HCT116 (cell line): ENCODE data around the gene SALL4. TPM values are rescaled to one million over a fixed set of nuclear protein-coding genes. Genes with fewer than 3 reads are reported as not detected.

Experiments
- ATAC-seq: fragments of 200-7000 bp; cut with Tn5 transposase; 2 replicates; pipeline ENCODE4 v1.9.1; 2020; ENCODE audit warnings: mild to moderate bottlenecking, moderate library complexity
- BruUV-seq: library from RNA; stranded (reverse); fragments of 400-500 nt; replicated peaks from 2 replicates; lab custom pipeline; 2021; lab: Mats Ljungman, UMichigan
- CTCF ChIA-PET: fragments of 300-600 bp; sonication (Branson Sonifier 250); formaldehyde crosslinking; loops from one replicate; lab custom pipeline; 2021; ENCODE audit warnings: antibody characterized with exemption; lab: Charles Lee
- POLR2A ChIA-PET: fragments of 300-600, 350-600 bp; sonication (Branson Sonifier 250); formaldehyde crosslinking; loops from one replicate; lab custom pipeline; 2021; ENCODE audit warnings: antibody characterized with exemption; lab: Charles Lee
- RAD21 ChIA-PET, 2 experiments: fragments of 300-600 bp; sonication (Branson Sonifier 250); formaldehyde crosslinking; loops; one replicate each; lab custom pipeline; 2023; ENCODE audit warnings: low total read pairs in 2 of 2; ENCODE audit not compliant: uncharacterized antibody in 2 of 2, unreplicated experiment in 2 of 2, low non-redundant PET in 1 of 2; lab: Charles Lee
- DNase-seq: peaks from one replicate; pipeline ENCODE4 v3.0.0-alpha.2; 2010; ENCODE audit warnings: low read depth, low spot score
- H2AFZ ChIP-seq: fragments of 200-600 bp; shearing (Covaris generic), sonication (generic); 2 replicates; pipeline ENCODE4 v1.6.1; 2017; ENCODE audit warnings: low read depth, mixed run types, mixed read lengths, antibody characterized with exemption, low read length; ENCODE audit not compliant: poor library complexity, severe bottlenecking
- H3K27ac ChIP-seq: 2 replicates; pipeline ENCODE4 v1.5.1; 2012; ENCODE audit warnings: low read depth, low read length
- H3K27me3 ChIP-seq: fragments of 200-600 bp; sonication (generic); 2 replicates; pipeline ENCODE4 v1.6.1; 2016; ENCODE audit warnings: mixed run types, low read length, mixed read lengths; ENCODE audit not compliant: insufficient read depth
- H3K36me3 ChIP-seq, 2 experiments: fragments of 200-500 bp in 1 of 2; fragments of 200-600 bp in 1 of 2; sonication (Bioruptor generic) in 1 of 2; sonication (generic) in 1 of 2; 2 replicates each; pipeline versions ENCODE4 v1.5.1 to v1.6.1; 2014 to 2016; ENCODE audit warnings: low read length in 2 of 2, inconsistent platforms in 1 of 2, mixed read lengths in 1 of 2, mixed run types in 1 of 2; ENCODE audit not compliant: insufficient read depth in 2 of 2, control insufficient read depth in 1 of 2
- H3K4me1 ChIP-seq, 2 experiments: fragments of 200-600 bp in 1 of 2; sonication (generic) in 1 of 2; 2 replicates each; pipeline versions ENCODE4 v1.5.1 to v1.6.1; 2012 to 2017; ENCODE audit warnings: low read length in 2 of 2, inconsistent platforms in 1 of 2, mild to moderate bottlenecking in 1 of 2, mixed read lengths in 1 of 2, mixed run types in 1 of 2, moderate library complexity in 1 of 2; ENCODE audit not compliant: insufficient read depth in 2 of 2, control insufficient read depth in 1 of 2
- H3K4me2 ChIP-seq: fragments of 200-600 bp; sonication (generic); 2 replicates; pipeline ENCODE4 v1.6.1; 2017; ENCODE audit warnings: mixed run types, low read length, mixed read lengths
- H3K4me3 ChIP-seq, 2 experiments: fragments of 200-600 bp in 1 of 2; sonication (generic) in 1 of 2; replicated peaks in 1 of 2; 2 replicates each; pipeline ENCODE4 v1.5.1; 2011 to 2016; ENCODE audit warnings: low read length in 2 of 2, control low read depth in 1 of 2, low read depth in 1 of 2, mild to moderate bottlenecking in 1 of 2, mixed read lengths in 1 of 2, mixed run types in 1 of 2
- H3K79me2 ChIP-seq: fragments of 200-600 bp; sonication (generic); 2 replicates; pipeline ENCODE4 v1.6.1; 2017; ENCODE audit warnings: mild to moderate bottlenecking, mixed run types, low read length, moderate library complexity, mixed read lengths; ENCODE audit not compliant: insufficient read depth
- H3K9ac ChIP-seq: fragments of 200-600 bp; sonication (generic); 2 replicates; pipeline ENCODE4 v1.6.1; 2016; ENCODE audit warnings: low read length, mixed read lengths
- H3K9me2 ChIP-seq: fragments of 200-600 bp; sonication (generic), shearing (Covaris generic); 2 replicates; pipeline ENCODE4 v1.6.1; 2017; ENCODE audit warnings: mixed run types, mild to moderate bottlenecking, moderate library complexity; ENCODE audit not compliant: insufficient read depth
- H3K9me3 ChIP-seq, 2 experiments: fragments of 200-500 bp in 1 of 2; fragments of 200-600 bp in 1 of 2; sonication (Bioruptor generic) in 1 of 2; sonication (generic) in 1 of 2; 2 replicates each; pipeline ENCODE4 v1.6.1; 2014 to 2017; ENCODE audit warnings: low read length in 2 of 2, mixed read lengths in 2 of 2, inconsistent platforms in 1 of 2, low read depth in 1 of 2, mild to moderate bottlenecking in 1 of 2, mixed run types in 1 of 2, moderate library complexity in 1 of 2; ENCODE audit not compliant: control insufficient read depth in 1 of 2, insufficient read depth in 1 of 2
- H4K20me1 ChIP-seq: fragments of 200-600 bp; sonication (generic), shearing (Covaris generic); 2 replicates; pipeline ENCODE4 v1.6.1; 2017; ENCODE audit warnings: mixed run types, mild to moderate bottlenecking, moderate library complexity; ENCODE audit not compliant: insufficient read depth
- CBX3 ChIP-seq: IDR thresholded peaks from 2 replicates; pipeline ENCODE4 v1.6.1; 2012; ENCODE audit warnings: low read depth
- CEBPB ChIP-seq: IDR thresholded peaks from 2 replicates; pipeline ENCODE4 v1.6.1; 2012; ENCODE audit warnings: low read depth
- EGR1 ChIP-seq: IDR thresholded peaks from 2 replicates; pipeline ENCODE4 v1.6.1; 2012; ENCODE audit warnings: low read depth
- ELF1 ChIP-seq: IDR thresholded peaks from 2 replicates; pipeline ENCODE4 v1.6.1; 2012; ENCODE audit warnings: low read depth, borderline replicate concordance
- EZH2 ChIP-seq: fragments of 200-600 bp; sonication (generic); IDR thresholded peaks from 2 replicates; pipeline ENCODE4 v1.6.1; 2017; ENCODE audit warnings: antibody characterized with exemption, mixed run types
- EZH2phosphoT487 ChIP-seq: fragments of 200-600 bp; IDR thresholded peaks from 2 replicates; pipeline ENCODE4 v1.6.1; 2018; ENCODE audit warnings: antibody characterized with exemption, borderline replicate concordance
- FOSL1 ChIP-seq: IDR thresholded peaks from 2 replicates; pipeline ENCODE4 v1.6.1; 2012; ENCODE audit warnings: low read depth
- JUND ChIP-seq: IDR thresholded peaks from 2 replicates; pipeline ENCODE4 v1.6.1; 2012
- POLR2A ChIP-seq: IDR thresholded peaks from 2 replicates; pipeline ENCODE4 v1.7.0; 2011; ENCODE audit warnings: borderline replicate concordance; ENCODE audit not compliant: insufficient read depth, insufficient read length; ENCODE audit errors: extremely low read depth
- POLR2AphosphoS5 ChIP-seq: IDR thresholded peaks from 2 replicates; pipeline ENCODE4 v1.6.1; 2011; ENCODE audit warnings: mild to moderate bottlenecking, low read depth, low read length, moderate library complexity
- RAD21 ChIP-seq: IDR thresholded peaks from 2 replicates; pipeline ENCODE4 v1.6.1; 2012; ENCODE audit warnings: low read depth, mild to moderate bottlenecking
- SIN3A ChIP-seq: IDR thresholded peaks from 2 replicates; pipeline ENCODE4 v1.6.1; 2012; ENCODE audit warnings: low read depth
- SP1 ChIP-seq: IDR thresholded peaks from 2 replicates; pipeline ENCODE4 v1.6.1; 2012; ENCODE audit warnings: low read depth
- SRF ChIP-seq: IDR thresholded peaks from 2 replicates; pipeline ENCODE4 v1.6.1; 2012; ENCODE audit warnings: low read depth
- TCF7L2 ChIP-seq: IDR thresholded peaks from 2 replicates; pipeline ENCODE4 v1.7.0; 2011; ENCODE audit warnings: borderline replicate concordance, inconsistent platforms; ENCODE audit not compliant: insufficient read depth, insufficient read length; ENCODE audit errors: extremely low read depth
- YY1 ChIP-seq: IDR thresholded peaks from 2 replicates; pipeline ENCODE4 v1.6.1; 2011; ENCODE audit warnings: low read length, low read depth, moderate library complexity, mild to moderate bottlenecking; ENCODE audit not compliant: insufficient replicate concordance; ENCODE audit errors: extremely low read depth
- ZFX ChIP-seq: fragments of 450-650 bp; IDR thresholded peaks from 2 replicates; pipeline ENCODE4 v1.6.1; 2017
- ZNF274 ChIP-seq: fragments of 200-500 bp; sonication (Bioruptor generic); IDR thresholded peaks from 2 replicates; pipeline ENCODE4 v1.6.1; 2014; ENCODE audit warnings: mild to moderate bottlenecking, low read depth, low read length, inconsistent platforms
- intact Hi-C: fragments of 100-400 bp; cut with micrococcal nuclease; formaldehyde crosslinking; loops from 2 replicates; pipeline ENCODE4 v1.10.0; 2022
- total RNA-seq: library from RNA; stranded (reverse); gene quantifications from one replicate; pipeline ENCODE4 v1.2.1, GENCODE V29; 2021; ENCODE audit not compliant: unreplicated experiment
- TF ChIP-seq, protein P1 (sequence below): IDR thresholded peaks from 2 replicates; pipeline ENCODE4 v1.6.1; 2011; ENCODE audit warnings: mild to moderate bottlenecking, low read length, moderate library complexity; ENCODE audit not compliant: insufficient replicate concordance; ENCODE audit errors: extremely low read depth
- TF ChIP-seq, protein P2 (sequence below): IDR thresholded peaks from 2 replicates; pipeline ENCODE4 v1.6.1; 2012
- TF ChIP-seq, protein P3 (sequence below): IDR thresholded peaks from 2 replicates; pipeline ENCODE4 v1.6.1; 2012
- TF ChIP-seq, protein P4 (sequence below), 3 experiments: fragments of 200-600 bp in 1 of 3; sonication (generic) in 1 of 3; IDR thresholded peaks in 2 of 3; conservative IDR thresholded peaks in 1 of 3; 2 replicates each; pipeline ENCODE4 v1.5.1; 2012 to 2017; ENCODE audit warnings: low read depth in 2 of 3, low read length in 2 of 3, antibody characterized with exemption in 1 of 3, borderline replicate concordance in 1 of 3, control low read depth in 1 of 3, mild to moderate bottlenecking in 1 of 3, mixed read lengths in 1 of 3, mixed run types in 1 of 3, moderate library complexity in 1 of 3; ENCODE audit not compliant: insufficient read depth in 1 of 3

Gene SALL4
- total RNA-seq, 1 experiment from 2014 or later, result 1.9 TPM

DNA sequence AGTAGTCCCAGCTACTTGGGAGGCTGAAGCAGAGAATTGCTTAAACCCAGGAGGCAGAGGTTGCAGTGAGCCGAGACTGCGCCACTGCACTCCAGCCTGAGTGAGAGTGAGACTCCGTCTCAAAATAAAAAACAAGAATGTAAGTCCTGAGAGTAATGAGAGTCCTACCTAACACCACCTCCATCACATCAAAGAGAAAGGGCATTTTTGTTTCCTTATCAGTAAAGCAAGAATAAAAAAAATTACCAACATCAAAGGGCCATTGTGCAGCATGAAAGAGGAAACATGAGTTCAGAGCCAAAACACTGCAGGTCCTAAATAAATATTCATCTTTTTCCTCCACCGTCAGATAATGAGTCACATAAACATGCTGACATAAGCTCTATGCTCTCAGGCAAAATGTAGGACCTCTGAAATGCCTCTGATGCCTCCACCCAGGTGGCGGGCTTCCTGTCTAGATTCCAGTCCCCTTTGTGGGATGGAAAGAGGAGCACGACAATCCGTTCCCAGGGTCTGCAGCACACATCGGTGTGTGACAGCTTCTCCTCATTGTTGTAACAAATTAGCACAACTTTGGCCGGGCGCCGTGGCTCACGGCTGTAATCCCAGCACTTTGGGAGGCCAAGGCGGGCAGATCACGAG, 41.3 kb downstream of the SALL4 start:
- peaks cover 47 to 75% of the 10 kb centered on the region in 2 experiments for H3K4me1 ChIP-seq
- BruUV-seq, result no TSS peak
- CTCF ChIA-PET, result no interaction called here
- peak overlapping the region; percentile 51 for H3K27ac ChIP-seq
- peak overlapping the region; percentile 40 for H2AFZ ChIP-seq
- H3K9me3 ChIP-seq, result no peaks in the 10 kb centered on the region
- DNase-seq (no peak), ATAC-seq (peak; percentile 58)
- peak overlapping the region; percentile 37 for H3K9ac ChIP-seq
- H3K27me3 ChIP-seq, result no peaks in the 10 kb centered on the region
- H3K36me3 ChIP-seq, result no peaks in the 10 kb centered on the region
- intact Hi-C loops, result no loop called here
- H3K9me2 ChIP-seq, result no peaks in the 10 kb centered on the region
- H3K4me2 ChIP-seq, result peak overlapping the region; percentile 52
- no peaks in the 10 kb centered on the region for H4K20me1 ChIP-seq
- H3K79me2 ChIP-seq, result no peaks in the 10 kb centered on the region; the same call in 1 of the 2 replicates
- RAD21 ChIA-PET, result no interaction called here
- 0 out of 4 replicates have a peak overlapping the region, but pooled peaks of 1 of the 2 experiments have one; percentile 16 for H3K4me3 ChIP-seq
- POLR2A ChIA-PET, result interaction anchor here (1.3 to 2.7 kb wide), 2 partner anchors 11 to 118 kb away, joined by 3 to 15 read pairs; no protein-coding TSS in a partner anchor
- TF ChIP-seq SRF, result no peak
- TF ChIP-seq JUND, result peak; percentile 59
- no peak for TF ChIP-seq RAD21
- TF ChIP-seq, protein P1, sequence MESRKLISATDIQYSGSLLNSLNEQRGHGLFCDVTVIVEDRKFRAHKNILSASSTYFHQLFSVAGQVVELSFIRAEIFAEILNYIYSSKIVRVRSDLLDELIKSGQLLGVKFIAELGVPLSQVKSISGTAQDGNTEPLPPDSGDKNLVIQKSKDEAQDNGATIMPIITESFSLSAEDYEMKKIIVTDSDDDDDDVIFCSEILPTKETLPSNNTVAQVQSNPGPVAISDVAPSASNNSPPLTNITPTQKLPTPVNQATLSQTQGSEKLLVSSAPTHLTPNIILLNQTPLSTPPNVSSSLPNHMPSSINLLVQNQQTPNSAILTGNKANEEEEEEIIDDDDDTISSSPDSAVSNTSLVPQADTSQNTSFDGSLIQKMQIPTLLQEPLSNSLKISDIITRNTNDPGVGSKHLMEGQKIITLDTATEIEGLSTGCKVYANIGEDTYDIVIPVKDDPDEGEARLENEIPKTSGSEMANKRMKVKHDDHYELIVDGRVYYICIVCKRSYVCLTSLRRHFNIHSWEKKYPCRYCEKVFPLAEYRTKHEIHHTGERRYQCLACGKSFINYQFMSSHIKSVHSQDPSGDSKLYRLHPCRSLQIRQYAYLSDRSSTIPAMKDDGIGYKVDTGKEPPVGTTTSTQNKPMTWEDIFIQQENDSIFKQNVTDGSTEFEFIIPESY, result no peak
- no peak for TF ChIP-seq EZH2phosphoT487
- no peak for TF ChIP-seq ELF1
- no peak for TF ChIP-seq EGR1
- no peak for TF ChIP-seq POLR2A
- TF ChIP-seq, protein P2, sequence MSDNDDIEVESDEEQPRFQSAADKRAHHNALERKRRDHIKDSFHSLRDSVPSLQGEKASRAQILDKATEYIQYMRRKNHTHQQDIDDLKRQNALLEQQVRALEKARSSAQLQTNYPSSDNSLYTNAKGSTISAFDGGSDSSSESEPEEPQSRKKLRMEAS, result no peak
- peak; percentile 65 for TF ChIP-seq TCF7L2
- TF ChIP-seq CEBPB, result no peak
- TF ChIP-seq EZH2, result no peak
- TF ChIP-seq ZNF274, result no peak
- TF ChIP-seq, protein P3, sequence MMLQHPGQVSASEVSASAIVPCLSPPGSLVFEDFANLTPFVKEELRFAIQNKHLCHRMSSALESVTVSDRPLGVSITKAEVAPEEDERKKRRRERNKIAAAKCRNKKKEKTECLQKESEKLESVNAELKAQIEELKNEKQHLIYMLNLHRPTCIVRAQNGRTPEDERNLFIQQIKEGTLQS, result no peak
- TF ChIP-seq, protein P4, sequence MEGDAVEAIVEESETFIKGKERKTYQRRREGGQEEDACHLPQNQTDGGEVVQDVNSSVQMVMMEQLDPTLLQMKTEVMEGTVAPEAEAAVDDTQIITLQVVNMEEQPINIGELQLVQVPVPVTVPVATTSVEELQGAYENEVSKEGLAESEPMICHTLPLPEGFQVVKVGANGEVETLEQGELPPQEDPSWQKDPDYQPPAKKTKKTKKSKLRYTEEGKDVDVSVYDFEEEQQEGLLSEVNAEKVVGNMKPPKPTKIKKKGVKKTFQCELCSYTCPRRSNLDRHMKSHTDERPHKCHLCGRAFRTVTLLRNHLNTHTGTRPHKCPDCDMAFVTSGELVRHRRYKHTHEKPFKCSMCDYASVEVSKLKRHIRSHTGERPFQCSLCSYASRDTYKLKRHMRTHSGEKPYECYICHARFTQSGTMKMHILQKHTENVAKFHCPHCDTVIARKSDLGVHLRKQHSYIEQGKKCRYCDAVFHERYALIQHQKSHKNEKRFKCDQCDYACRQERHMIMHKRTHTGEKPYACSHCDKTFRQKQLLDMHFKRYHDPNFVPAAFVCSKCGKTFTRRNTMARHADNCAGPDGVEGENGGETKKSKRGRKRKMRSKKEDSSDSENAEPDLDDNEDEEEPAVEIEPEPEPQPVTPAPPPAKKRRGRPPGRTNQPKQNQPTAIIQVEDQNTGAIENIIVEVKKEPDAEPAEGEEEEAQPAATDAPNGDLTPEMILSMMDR (IDR thresholded peaks at IDR 0.05 in 2 of 3, conservative IDR thresholded peaks at IDR 0.05 in 1 of 3; ENCODE audit: borderline replicate concordance in 1 of 3, insufficient read depth in 1 of 3, low read depth in 2 of 3, low read length in 2 of 3), result no peak
- TF ChIP-seq SP1, result peak; percentile 57
- no peak for TF ChIP-seq YY1
- TF ChIP-seq ZFX, result no peak
- no peak for TF ChIP-seq SIN3A
- no peak for TF ChIP-seq CBX3
- no peak for TF ChIP-seq POLR2AphosphoS5
- TF ChIP-seq FOSL1, result peak; percentile 29; the same call in 1 of the 2 replicates
